ENCODE data around the gene VGLL4.

Gene VGLL4

GRCh38 chr3:11653298-11654055, 9.8 kb upstream of the VGLL4 start:
- no peak for DNase-seq

- DNase-seq: peak; percentile 27
These were observed 8.2 kb upstream of the VGLL4 start for GRCh38 chr3:11651900-11652299.

- no peak for DNase-seq
These were observed 7.8 kb upstream of the VGLL4 start for GRCh38 chr3:11651477-11651876.

GRCh38 chr3:11650391-11650790, 6.7 kb upstream of the VGLL4 start:
- DNase-seq: no peak

- DNase-seq: no peak
These were observed 5.0 kb upstream of the VGLL4 start for GRCh38 chr3:11648735-11649134.

- peak; percentile 19 for DNase-seq
These were observed 513 bp downstream of the VGLL4 start for GRCh38 chr3:11643201-11643603.

GRCh38 chr3:11642431-11643191, 1.1 kb downstream of the VGLL4 start:
- peak; percentile 65 for DNase-seq

- DNase-seq: peak; percentile 41
These were observed 1.9 kb downstream of the VGLL4 start for GRCh38 chr3:11641683-11642430.

- DNase-seq: no peak
These were observed 2.4 kb downstream of the VGLL4 start for GRCh38 chr3:11641316-11641682.

GRCh38 chr3:11640009-11640673, 3.6 kb downstream of the VGLL4 start:
- DNase-seq: no peak

GRCh38 chr3:11638495-11639358, 5.0 kb downstream of the VGLL4 start:
- no peak for DNase-seq

- DNase-seq: no peak
These were observed 5.7 kb downstream of the VGLL4 start for GRCh38 chr3:11637901-11638458.

GRCh38 chr3:11636394-11636770, 7.3 kb downstream of the VGLL4 start:
- no peak for DNase-seq

- DNase-seq: no peak
These were observed 7.9 kb downstream of the VGLL4 start for GRCh38 chr3:11635680-11636393.

- DNase-seq: no peak
These were observed 8.6 kb downstream of the VGLL4 start for GRCh38 chr3:11634974-11635612.

- DNase-seq: peak; percentile 10
These were observed 9.6 kb downstream of the VGLL4 start for GRCh38 chr3:11634081-11634635.

- no peak for DNase-seq
These were observed 10.7 kb downstream of the VGLL4 start for GRCh38 chr3:11632966-11633365.

- DNase-seq: no peak
These were observed 11.2 kb downstream of the VGLL4 start for GRCh38 chr3:11632564-11632963.

GRCh38 chr3:11631820-11632219, 11.9 kb downstream of the VGLL4 start:
- no peak for DNase-seq

- no peak for DNase-seq
These were observed 14.0 kb downstream of the VGLL4 start for GRCh38 chr3:11629716-11630115.
